Right lobe of liver (tissue), 4 donors: ENCODE results near the gene RASSF8.

ENCODE experiments used
- POLR2A ChIP-seq: fragments of 450-650 bp; IDR thresholded peaks from one replicate; pipeline ENCODE4 v1.6.1; 2017; ENCODE audit warnings: antibody characterized with exemption, mild to moderate bottlenecking
- TF ChIP-seq, protein P1 (sequence below), 4 donors: fragments of 200-600 bp in 3 of 4; fragments of 450-650 bp in 1 of 4; IDR thresholded peaks; one replicate each; pipeline versions ENCODE4 v1.5.1 to v1.8.0; 2016 to 2022; ENCODE audit warnings: antibody characterized with exemption in 4 of 4, mild to moderate bottlenecking in 2 of 4
- donor health status: DM: no; HTN: no; CAD: no.
- donor health status: DM: no; HTN: no; CAD: no.
- donor health status: DM: no; HTN: yes; CAD: no.

DNA sequence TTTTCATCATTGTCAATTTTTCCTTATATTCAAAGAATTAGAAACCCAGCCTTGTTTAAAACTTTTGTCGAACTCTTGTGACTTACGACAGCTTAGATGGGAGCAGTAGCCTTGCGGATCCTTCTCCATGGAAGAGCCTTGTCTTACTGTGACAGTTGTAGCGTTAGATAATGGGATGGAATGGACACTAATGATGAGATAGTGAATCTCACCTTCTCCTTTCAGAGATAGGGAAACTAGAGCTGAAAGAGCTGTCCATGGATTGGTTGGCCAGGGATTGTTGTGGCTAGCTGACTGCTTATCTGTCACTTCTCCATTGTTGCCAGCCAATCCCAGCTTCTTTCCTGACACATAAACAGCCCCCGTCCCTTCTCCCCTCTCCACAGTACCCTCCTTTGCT lies 107.0 kb downstream of the RASSF8 start:
- no peak for TF ChIP-seq POLR2A
- TF ChIP-seq, protein P1, sequence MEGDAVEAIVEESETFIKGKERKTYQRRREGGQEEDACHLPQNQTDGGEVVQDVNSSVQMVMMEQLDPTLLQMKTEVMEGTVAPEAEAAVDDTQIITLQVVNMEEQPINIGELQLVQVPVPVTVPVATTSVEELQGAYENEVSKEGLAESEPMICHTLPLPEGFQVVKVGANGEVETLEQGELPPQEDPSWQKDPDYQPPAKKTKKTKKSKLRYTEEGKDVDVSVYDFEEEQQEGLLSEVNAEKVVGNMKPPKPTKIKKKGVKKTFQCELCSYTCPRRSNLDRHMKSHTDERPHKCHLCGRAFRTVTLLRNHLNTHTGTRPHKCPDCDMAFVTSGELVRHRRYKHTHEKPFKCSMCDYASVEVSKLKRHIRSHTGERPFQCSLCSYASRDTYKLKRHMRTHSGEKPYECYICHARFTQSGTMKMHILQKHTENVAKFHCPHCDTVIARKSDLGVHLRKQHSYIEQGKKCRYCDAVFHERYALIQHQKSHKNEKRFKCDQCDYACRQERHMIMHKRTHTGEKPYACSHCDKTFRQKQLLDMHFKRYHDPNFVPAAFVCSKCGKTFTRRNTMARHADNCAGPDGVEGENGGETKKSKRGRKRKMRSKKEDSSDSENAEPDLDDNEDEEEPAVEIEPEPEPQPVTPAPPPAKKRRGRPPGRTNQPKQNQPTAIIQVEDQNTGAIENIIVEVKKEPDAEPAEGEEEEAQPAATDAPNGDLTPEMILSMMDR (IDR thresholded peaks at IDR 0.05), result no peak
